ENCODE data around the gene CCDC82.
A peak's percentile ranks its signal among the peaks of the same experiment; 100 is the strongest.

CCDC82 gene

DNA sequence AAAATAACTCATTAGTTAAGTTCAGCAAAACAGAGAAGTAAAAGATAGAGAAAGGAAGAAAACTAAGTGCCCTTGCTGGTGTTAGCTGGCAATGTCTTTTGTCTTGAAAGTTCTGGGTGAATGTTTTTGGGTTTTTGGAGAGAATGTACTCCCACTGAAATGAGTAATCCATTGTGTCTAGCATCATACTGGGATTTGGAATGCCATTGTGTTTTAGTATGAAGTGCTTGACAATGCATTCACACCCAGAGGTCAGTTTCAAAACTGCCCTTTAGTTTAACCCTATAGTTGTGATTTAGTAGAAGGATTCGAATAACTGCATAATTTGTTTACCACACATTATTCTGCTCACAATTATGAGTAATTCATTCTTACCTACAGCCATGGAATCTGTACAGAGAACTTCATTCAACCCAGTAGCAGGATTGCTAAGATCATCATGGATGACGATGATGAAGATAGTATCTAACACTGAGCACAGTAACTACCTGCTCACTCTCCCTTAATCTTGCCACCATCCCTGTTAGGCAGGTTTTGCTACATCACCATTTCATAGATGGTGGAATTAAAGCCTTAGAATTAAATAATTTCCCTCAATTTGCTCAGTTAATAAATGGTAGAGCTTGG is 80.6 kb downstream of the CCDC82 start:
- H3K27ac ChIP-seq (ENCODE audit: low read depth, low read length) = no peak overlapping the region
- no peak overlapping the region for H2AK5ac ChIP-seq (ENCODE audit: low read length)
- no peak overlapping the region for H2BK5ac ChIP-seq (ENCODE audit: low read length)
- H3K27me3 ChIP-seq (ENCODE audit: insufficient read depth, low read length, poor library complexity) = no peaks in the 10 kb centered on the region
- H3K4me3 ChIP-seq (ENCODE audit: low read length) = no peak overlapping the region
- no peaks in the 10 kb centered on the region for H3K36me3 ChIP-seq (ENCODE audit: control insufficient read depth, insufficient read depth, low read length)
- no peak overlapping the region for H3K23ac ChIP-seq (ENCODE audit: low read length)
- no CpG with 5 or more reads among the region's 2 CpGs for WGBS (ENCODE audit: extremely low coverage, insufficient coverage, low lambda C conversion rate)
- H3K4me1 ChIP-seq (ENCODE audit: control insufficient read depth, low read depth, low read length) = peaks cover 1% of the 10 kb centered on the region
- no peak overlapping the region for H3K56ac ChIP-seq (ENCODE audit: low read length)
- no peaks in the 10 kb centered on the region for H3K79me1 ChIP-seq (ENCODE audit: low read length)
- no peak overlapping the region for H2BK120ac ChIP-seq (ENCODE audit: low read depth, low read length)
- H2BK15ac ChIP-seq (replicated peaks; ENCODE audit: low read depth) = no peak overlapping the region
- H3K9ac ChIP-seq (ENCODE audit: low read length) = no peak overlapping the region
- no peak overlapping the region for H4K8ac ChIP-seq (ENCODE audit: low read depth, low read length)
- H3K18ac ChIP-seq (ENCODE audit: low read length) = no peak overlapping the region
- H3K4me2 ChIP-seq (ENCODE audit: low read length) = no peak overlapping the region
- H4K5ac ChIP-seq (ENCODE audit: low read length) = no peak overlapping the region
- H3K79me2 ChIP-seq (ENCODE audit: control insufficient read depth, insufficient read depth, low read length) = no peaks in the 10 kb centered on the region
- DNase-seq = peak; percentile 34
- no peak overlapping the region for H3K4ac ChIP-seq (ENCODE audit: low read depth, low read length)

- Histone ChIP-seq H3K27me3 (ENCODE audit: insufficient read depth, low read length, poor library complexity) (no peaks in the 10 kb centered on the region), H3K4me3 (ENCODE audit: low read length) (no peak overlapping the region), H3K79me1 (ENCODE audit: low read length) (no peaks in the 10 kb centered on the region), H4K5ac (ENCODE audit: low read length) (no peak overlapping the region), H2BK5ac (ENCODE audit: low read length) (no peak overlapping the region), H3K4me2 (ENCODE audit: low read length) (no peak overlapping the region), H2BK120ac (ENCODE audit: low read depth, low read length) (no peak overlapping the region), H3K27ac (ENCODE audit: low read depth, low read length) (no peak overlapping the region), H3K9ac (ENCODE audit: low read length) (no peak overlapping the region), H2BK15ac (replicated peaks; ENCODE audit: low read depth) (no peak overlapping the region), H4K8ac (ENCODE audit: low read depth, low read length) (no peak overlapping the region), H3K56ac (ENCODE audit: low read length) (no peak overlapping the region), H3K18ac (ENCODE audit: low read length) (peak overlapping the region; percentile 35), H3K4ac (ENCODE audit: low read depth, low read length) (peak overlapping the region; percentile 31), H2AK5ac (ENCODE audit: low read length) (no peak overlapping the region), H3K4me1 (ENCODE audit: control insufficient read depth, low read depth, low read length) (peaks cover 1% of the 10 kb centered on the region), H3K79me2 (ENCODE audit: control insufficient read depth, insufficient read depth, low read length) (no peaks in the 10 kb centered on the region), H3K23ac (ENCODE audit: low read length) (no peak overlapping the region), H3K36me3 (ENCODE audit: control insufficient read depth, insufficient read depth, low read length) (no peaks in the 10 kb centered on the region)
- no CpG with 5 or more reads among the region's 3 CpGs for WGBS (ENCODE audit: extremely low coverage, insufficient coverage, low lambda C conversion rate)
- peak; percentile 24 for DNase-seq
Measured at GRCh38 chr11:96307776-96308140, 82.0 kb downstream of the CCDC82 start.

DNA sequence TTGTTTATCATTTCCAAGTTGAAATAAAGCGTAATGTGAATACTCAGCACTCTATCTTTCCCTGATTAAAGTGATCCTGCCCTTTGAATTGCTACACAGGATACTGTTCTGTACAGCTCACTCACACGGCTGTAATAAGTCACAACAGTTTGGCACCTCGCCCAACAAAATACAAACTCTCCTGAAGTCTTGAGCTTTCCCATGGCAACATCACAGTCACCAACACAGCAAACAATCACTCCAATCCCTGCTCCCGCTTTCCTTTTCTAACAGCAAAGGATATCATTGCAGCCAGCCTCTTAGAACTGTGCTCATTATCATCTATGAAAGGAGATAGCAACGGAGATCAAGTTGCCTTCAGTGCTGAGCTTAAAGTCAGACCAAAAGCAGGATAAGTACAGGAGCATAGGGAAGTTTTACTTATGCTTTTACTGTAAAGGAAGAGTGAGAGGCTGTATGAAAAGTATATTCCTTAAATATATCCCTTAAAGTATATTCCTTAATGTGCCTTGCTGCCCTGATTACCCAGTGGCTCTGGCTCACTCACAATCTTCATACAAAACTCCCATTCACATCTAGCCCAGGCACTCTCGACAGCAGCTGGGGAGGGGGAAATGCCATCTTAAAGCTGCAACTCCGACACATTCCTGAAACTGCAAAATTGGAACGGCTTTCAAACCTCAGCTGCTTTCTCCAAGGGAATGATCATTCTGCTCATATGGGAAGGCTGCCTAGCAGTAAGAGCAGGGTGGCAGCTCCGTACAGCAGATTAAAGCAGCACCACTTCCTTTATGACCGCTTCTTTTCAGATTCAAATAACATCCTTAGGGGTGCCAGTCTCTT is 82.6 kb downstream of the CCDC82 start:
- Histone ChIP-seq H3K27ac (ENCODE audit: low read depth, low read length) (peak overlapping the region; percentile 30), H3K4ac (ENCODE audit: low read depth, low read length) (peak overlapping the region; percentile 55), H3K4me2 (ENCODE audit: low read length) (peak overlapping the region; percentile 10), H2BK120ac (ENCODE audit: low read depth, low read length) (no peak overlapping the region), H3K56ac (ENCODE audit: low read length) (peak overlapping the region; percentile 66), H3K9ac (ENCODE audit: low read length) (peak overlapping the region; percentile 20), H3K18ac (ENCODE audit: low read length) (peak overlapping the region; percentile 35), H3K79me2 (ENCODE audit: control insufficient read depth, insufficient read depth, low read length) (no peaks in the 10 kb centered on the region), H3K79me1 (ENCODE audit: low read length) (no peaks in the 10 kb centered on the region), H3K4me1 (ENCODE audit: control insufficient read depth, low read depth, low read length) (peaks cover 1% of the 10 kb centered on the region), H2BK15ac (replicated peaks; ENCODE audit: low read depth) (no peak overlapping the region), H2BK5ac (ENCODE audit: low read length) (no peak overlapping the region), H2AK5ac (ENCODE audit: low read length) (no peak overlapping the region), H3K4me3 (ENCODE audit: low read length) (no peak overlapping the region), H3K36me3 (ENCODE audit: control insufficient read depth, insufficient read depth, low read length) (no peaks in the 10 kb centered on the region), H3K23ac (ENCODE audit: low read length) (no peak overlapping the region), H4K8ac (ENCODE audit: low read depth, low read length) (no peak overlapping the region), H3K27me3 (ENCODE audit: insufficient read depth, low read length, poor library complexity) (no peaks in the 10 kb centered on the region), H4K5ac (ENCODE audit: low read length) (no peak overlapping the region)
- peak; percentile 95 for DNase-seq
- no CpG with 5 or more reads among the region's 10 CpGs for WGBS (ENCODE audit: extremely low coverage, insufficient coverage, low lambda C conversion rate)

DNA sequence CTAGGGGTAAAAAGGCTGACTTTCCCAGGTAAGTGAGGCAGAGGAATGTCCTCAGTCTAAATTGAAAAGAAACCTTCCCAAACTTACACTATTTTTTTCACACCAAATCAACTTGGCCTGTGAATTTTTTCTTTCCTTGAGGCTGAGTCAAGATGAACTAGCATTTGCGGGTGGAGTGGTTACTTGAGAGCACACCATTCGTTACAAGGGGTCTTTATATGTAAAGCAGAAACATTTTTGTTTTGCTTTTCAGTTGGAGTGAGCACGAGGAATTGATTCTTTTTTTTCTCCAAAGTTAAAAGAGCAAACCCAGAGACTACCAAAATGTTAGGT is 83.1 kb downstream of the CCDC82 start:
- Histone ChIP-seq H3K27me3 (ENCODE audit: insufficient read depth, low read length, poor library complexity) (no peaks in the 10 kb centered on the region), H2BK5ac (ENCODE audit: low read length) (no peak overlapping the region), H3K56ac (ENCODE audit: low read length) (no peak overlapping the region), H3K4me2 (ENCODE audit: low read length) (no peak overlapping the region), H3K23ac (ENCODE audit: low read length) (no peak overlapping the region), H2BK120ac (ENCODE audit: low read depth, low read length) (peak overlapping the region; percentile 61), H2BK15ac (replicated peaks; ENCODE audit: low read depth) (no peak overlapping the region), H3K36me3 (ENCODE audit: control insufficient read depth, insufficient read depth, low read length) (no peaks in the 10 kb centered on the region), H3K4me3 (ENCODE audit: low read length) (no peak overlapping the region), H4K8ac (ENCODE audit: low read depth, low read length) (no peak overlapping the region), H4K5ac (ENCODE audit: low read length) (no peak overlapping the region), H3K79me2 (ENCODE audit: control insufficient read depth, insufficient read depth, low read length) (no peaks in the 10 kb centered on the region), H3K4me1 (ENCODE audit: control insufficient read depth, low read depth, low read length) (peaks cover 1% of the 10 kb centered on the region), H3K18ac (ENCODE audit: low read length) (peak overlapping the region; percentile 75), H3K9ac (ENCODE audit: low read length) (no peak overlapping the region), H2AK5ac (ENCODE audit: low read length) (no peak overlapping the region), H3K27ac (ENCODE audit: low read depth, low read length) (no peak overlapping the region), H3K79me1 (ENCODE audit: low read length) (no peaks in the 10 kb centered on the region), H3K4ac (ENCODE audit: low read depth, low read length) (no peak overlapping the region)
- WGBS (ENCODE audit: extremely low coverage, insufficient coverage, low lambda C conversion rate) = no CpG with 5 or more reads among the region's 3 CpGs
- DNase-seq = peak; percentile 21

- Histone ChIP-seq H2BK5ac (ENCODE audit: low read length) (no peak overlapping the region), H3K36me3 (ENCODE audit: control insufficient read depth, insufficient read depth, low read length) (no peaks in the 10 kb centered on the region), H2BK15ac (replicated peaks; ENCODE audit: low read depth) (no peak overlapping the region), H3K79me1 (ENCODE audit: low read length) (no peaks in the 10 kb centered on the region), H3K4me3 (ENCODE audit: low read length) (no peak overlapping the region), H3K27me3 (ENCODE audit: insufficient read depth, low read length, poor library complexity) (no peaks in the 10 kb centered on the region), H4K8ac (ENCODE audit: low read depth, low read length) (no peak overlapping the region), H3K56ac (ENCODE audit: low read length) (no peak overlapping the region), H2BK120ac (ENCODE audit: low read depth, low read length) (peak overlapping the region; percentile 61), H3K9ac (ENCODE audit: low read length) (no peak overlapping the region), H3K4me2 (ENCODE audit: low read length) (no peak overlapping the region), H3K23ac (ENCODE audit: low read length) (no peak overlapping the region), H3K4me1 (ENCODE audit: control insufficient read depth, low read depth, low read length) (peaks cover 1% of the 10 kb centered on the region), H3K27ac (ENCODE audit: low read depth, low read length) (no peak overlapping the region), H2AK5ac (ENCODE audit: low read length) (no peak overlapping the region), H4K5ac (ENCODE audit: low read length) (no peak overlapping the region), H3K79me2 (ENCODE audit: control insufficient read depth, insufficient read depth, low read length) (no peaks in the 10 kb centered on the region), H3K4ac (ENCODE audit: low read depth, low read length) (peak overlapping the region; percentile 81), H3K18ac (ENCODE audit: low read length) (peak overlapping the region; percentile 75)
- WGBS (ENCODE audit: extremely low coverage, insufficient coverage, low lambda C conversion rate) = no CpG with 5 or more reads among the region's 1 CpG
- no peak for DNase-seq
Measured at GRCh38 chr11:96306071-96306470, 83.6 kb downstream of the CCDC82 start.
